Measurements from ENCODE around the gene ZC3H10.

DNA sequence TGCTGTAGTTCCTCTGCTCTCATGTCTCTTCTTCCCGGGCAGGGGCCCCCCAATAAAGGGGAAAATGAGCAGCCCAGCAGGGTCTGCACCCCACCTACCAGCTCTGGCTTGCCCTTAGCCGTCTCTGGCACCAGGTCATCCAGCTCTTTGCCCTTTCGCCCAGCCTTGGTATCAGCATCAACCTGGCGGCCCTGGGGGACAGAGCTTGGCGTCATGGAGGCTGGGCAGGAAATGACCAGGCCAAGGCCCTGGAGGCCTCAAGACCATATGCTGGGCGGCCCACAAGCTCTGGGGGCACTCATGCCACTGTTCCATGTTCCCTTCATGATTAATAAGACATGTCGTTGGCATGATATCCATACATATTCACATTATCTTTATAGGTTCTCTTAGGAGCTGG, 54.8 kb downstream of the ZC3H10 start:
- TF ChIP-seq, protein P1, sequence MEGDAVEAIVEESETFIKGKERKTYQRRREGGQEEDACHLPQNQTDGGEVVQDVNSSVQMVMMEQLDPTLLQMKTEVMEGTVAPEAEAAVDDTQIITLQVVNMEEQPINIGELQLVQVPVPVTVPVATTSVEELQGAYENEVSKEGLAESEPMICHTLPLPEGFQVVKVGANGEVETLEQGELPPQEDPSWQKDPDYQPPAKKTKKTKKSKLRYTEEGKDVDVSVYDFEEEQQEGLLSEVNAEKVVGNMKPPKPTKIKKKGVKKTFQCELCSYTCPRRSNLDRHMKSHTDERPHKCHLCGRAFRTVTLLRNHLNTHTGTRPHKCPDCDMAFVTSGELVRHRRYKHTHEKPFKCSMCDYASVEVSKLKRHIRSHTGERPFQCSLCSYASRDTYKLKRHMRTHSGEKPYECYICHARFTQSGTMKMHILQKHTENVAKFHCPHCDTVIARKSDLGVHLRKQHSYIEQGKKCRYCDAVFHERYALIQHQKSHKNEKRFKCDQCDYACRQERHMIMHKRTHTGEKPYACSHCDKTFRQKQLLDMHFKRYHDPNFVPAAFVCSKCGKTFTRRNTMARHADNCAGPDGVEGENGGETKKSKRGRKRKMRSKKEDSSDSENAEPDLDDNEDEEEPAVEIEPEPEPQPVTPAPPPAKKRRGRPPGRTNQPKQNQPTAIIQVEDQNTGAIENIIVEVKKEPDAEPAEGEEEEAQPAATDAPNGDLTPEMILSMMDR (IDR thresholded peaks at IDR 0.05; ENCODE audit: insufficient read depth, low read length, poor library complexity, severe bottlenecking) = no peak
- TF ChIP-seq EZH2phosphoT487 (conservative IDR thresholded peaks at IDR 0.05; ENCODE audit: low read length) = no peak
